Lower lobe of right lung (tissue), 2 donors: ENCODE measurements around the gene MAST2. TPM values are rescaled to one million over a fixed set of nuclear protein-coding genes. Genes with fewer than 3 reads are reported as not detected.
A peak's percentile ranks its signal among the peaks of the same experiment; 100 is the strongest.
"Not testable (repeated sequence)": the region's sequence is repeated elsewhere in the genome, so short reads cannot be mapped to it uniquely, and the experiment has no call there.

ENCODE experiments used
- ATAC-seq, 2 donors: fragments of 200-7000 bp; cut with Tn5 transposase; one replicate each; pipeline ENCODE4 v1.9.1; 2020 to 2022; ENCODE audit warnings: mild to moderate bottlenecking in 2 of 2, moderate library complexity in 2 of 2
- DNase-seq: peaks from one replicate; pipeline ENCODE4 v3.0.0-alpha.2; 2020
- H3K27ac ChIP-seq: fragments of 200-600 bp; one replicate; pipeline ENCODE4 v1.8.0; 2022
- H3K27me3 ChIP-seq: fragments of 200-600 bp; one replicate; pipeline ENCODE4 v1.8.0; 2022; ENCODE audit warnings: low read depth
- H3K36me3 ChIP-seq: fragments of 200-600 bp; one replicate; pipeline ENCODE4 v1.8.0; 2022; ENCODE audit warnings: mild to moderate bottlenecking
- H3K4me1 ChIP-seq: fragments of 200-600 bp; one replicate; pipeline ENCODE4 v1.8.0; 2022
- H3K4me3 ChIP-seq: fragments of 200-600 bp; one replicate; pipeline ENCODE4 v1.8.0; 2022; ENCODE audit warnings: mild to moderate bottlenecking
- H3K9me3 ChIP-seq: fragments of 200-600 bp; one replicate; pipeline ENCODE4 v1.8.0; 2022
- CTCF ChIP-seq: fragments of 200-600 bp; IDR thresholded peaks from one replicate; pipeline ENCODE4 v1.8.0; 2022; ENCODE audit warnings: antibody characterized with exemption, mild to moderate bottlenecking
- intact Hi-C: fragments of 100-400 bp; cut with DNase I; formaldehyde crosslinking; loops from one replicate; pipeline ENCODE4 v1.11.0; 2022
- total RNA-seq: library from RNA; stranded (reverse); fragmentation: NEBNext Ultra II Directional; extraction: Animal tissue kit (Norgen Biotek cat#: 25700); gene quantifications from one replicate; pipeline ENCODE4 v1.2.1, GENCODE V29; 2021
- donor health status: DM: no; HTN: yes; CAD: no; lungs with severe emphysema.

Gene MAST2
- total RNA-seq, 1 donor from 2014 or later, result 25.8 TPM

- Histone ChIP-seq H3K4me3 (no peak overlapping the region), H3K27ac (no peak overlapping the region), H3K9me3 (no peaks in the 10 kb centered on the region), H3K4me1 (peaks cover 28% of the 10 kb centered on the region), H3K27me3 (no peaks in the 10 kb centered on the region), H3K36me3 (peaks cover 36% of the 10 kb centered on the region)
- intact Hi-C loops, result no loop called here
- peak; percentile 35 to 45 for ATAC-seq
- no peak for TF ChIP-seq CTCF
- DNase-seq, result no peak
Measured at GRCh38 chr1:46043458-46044017, 240.1 kb downstream of the MAST2 start.

GRCh38 chr1:46044116-46044515 is 240.7 kb downstream of the MAST2 start:
- Histone ChIP-seq H3K36me3 (peaks cover 36% of the 10 kb centered on the region), H3K27ac (no peak overlapping the region), H3K4me3 (no peak overlapping the region), H3K4me1 (peaks cover 24% of the 10 kb centered on the region), H3K27me3 (no peaks in the 10 kb centered on the region), H3K9me3 (no peaks in the 10 kb centered on the region)
- ATAC-seq (no peak), DNase-seq (no peak)
- TF ChIP-seq CTCF, result no peak
- intact Hi-C loops, result no loop called here

GRCh38 chr1:46053734-46054133 is 250.3 kb downstream of the MAST2 start:
- H3K4me1 ChIP-seq, result peaks cover 7% of the 10 kb centered on the region
- H3K9me3 ChIP-seq, result no peaks in the 10 kb centered on the region
- no peak for DNase-seq
- no peak overlapping the region for H3K27ac ChIP-seq
- TF ChIP-seq CTCF, result no peak
- ATAC-seq, result peak; percentile 85 to 87
- peaks cover 7% of the 10 kb centered on the region for H3K36me3 ChIP-seq
- H3K4me3 ChIP-seq, result no peak overlapping the region
- intact Hi-C loops, result no loop called here
- H3K27me3 ChIP-seq, result no peaks in the 10 kb centered on the region

- intact Hi-C loops, result no loop called here
- H3K27me3 ChIP-seq, result no peaks in the 10 kb centered on the region
- no peaks in the 10 kb centered on the region for H3K9me3 ChIP-seq
- peaks cover 11% of the 10 kb centered on the region for H3K36me3 ChIP-seq
- DNase-seq, result no peak
- no peak overlapping the region for H3K4me3 ChIP-seq
- TF ChIP-seq CTCF, result no peak
- no peak overlapping the region for H3K27ac ChIP-seq
- H3K4me1 ChIP-seq, result peaks cover 7% of the 10 kb centered on the region
- no peak for ATAC-seq
Measured at GRCh38 chr1:46056325-46056724, 252.9 kb downstream of the MAST2 start.

GRCh38 chr1:46057215-46057614 is 253.8 kb downstream of the MAST2 start:
- H3K27ac ChIP-seq, H3K4me1 ChIP-seq, DNase-seq, intact Hi-C loops, H3K27me3 ChIP-seq, ATAC-seq, H3K4me3 ChIP-seq, H3K9me3 ChIP-seq: not testable (repeated sequence)
- H3K36me3 ChIP-seq, result peaks cover 17% of the 10 kb centered on the region

- ATAC-seq (no peak), DNase-seq (no peak)
- no peaks in the 10 kb centered on the region for H3K9me3 ChIP-seq
- no peak overlapping the region for H3K27ac ChIP-seq
- no peak for TF ChIP-seq CTCF
- H3K36me3 ChIP-seq, result peaks cover 17% of the 10 kb centered on the region
- H3K27me3 ChIP-seq, result no peaks in the 10 kb centered on the region
- no peak overlapping the region for H3K4me3 ChIP-seq
- intact Hi-C loops, result no loop called here
- peaks cover 7% of the 10 kb centered on the region for H3K4me1 ChIP-seq
Measured at GRCh38 chr1:46057781-46058180, 254.4 kb downstream of the MAST2 start.
